SK-N-SH treated with all-trans-retinoic acid at 6 μM for 48 hours (cell line): ENCODE results near the gene DNAJC4.

Experiments
- ARNTL ChIP-seq: fragments of 450-650 bp; formaldehyde crosslinking; IDR thresholded peaks from 2 replicates; pipeline ENCODE4 v1.5.0; 2020; ENCODE audit warnings: low read depth, mild to moderate bottlenecking, moderate library complexity, borderline replicate concordance
- CREB5 ChIP-seq: fragments of 250-450 bp; sonication (Bioruptor Pico); IDR thresholded peaks from 2 replicates; pipeline ENCODE4 v1.5.1; 2020; ENCODE audit warnings: low read depth, mild to moderate bottlenecking, moderate library complexity
- ISL1 ChIP-seq: fragments of 250-450 bp; sonication (Bioruptor Pico); IDR thresholded peaks from 2 replicates; pipeline ENCODE4 v2.1.2; 2022; ENCODE audit warnings: mild to moderate bottlenecking, moderate library complexity
- OSR1 ChIP-seq: fragments of 250-450 bp; sonication (Bioruptor Pico); IDR thresholded peaks from 2 replicates; pipeline ENCODE4 v1.8.0; 2022; ENCODE audit warnings: moderate library complexity, mild to moderate bottlenecking, inconsistent platforms
- PATZ1 ChIP-seq: fragments of 250-450 bp; sonication (Bioruptor Pico); IDR thresholded peaks from 2 replicates; pipeline ENCODE4 v1.8.0; 2020; ENCODE audit warnings: mild to moderate bottlenecking, moderate library complexity, borderline replicate concordance
- RARB ChIP-seq: fragments of 250-450 bp; sonication (Bioruptor Pico); IDR thresholded peaks from 2 replicates; pipeline ENCODE4 v1.8.0; 2021; ENCODE audit warnings: mild to moderate bottlenecking, moderate library complexity
- TOX ChIP-seq: fragments of 250-450 bp; sonication (Bioruptor Pico); IDR thresholded peaks from 2 replicates; pipeline ENCODE4 v1.8.0; 2021; ENCODE audit warnings: mild to moderate bottlenecking, moderate library complexity, borderline replicate concordance
- TSHZ2 ChIP-seq: fragments of 250-450 bp; sonication (Bioruptor Pico); IDR thresholded peaks from 2 replicates; pipeline ENCODE4 v1.5.0; 2020; ENCODE audit warnings: mild to moderate bottlenecking, moderate library complexity
- ZC3H10 ChIP-seq: fragments of 250-450 bp; sonication (Bioruptor Pico); IDR thresholded peaks from 2 replicates; pipeline ENCODE4 v1.5.1; 2021; ENCODE audit warnings: mild to moderate bottlenecking, moderate library complexity
- ZFP30 ChIP-seq: fragments of 450-650 bp; formaldehyde crosslinking; IDR thresholded peaks from 2 replicates; pipeline ENCODE4 v1.5.0; 2022; ENCODE audit warnings: mild to moderate bottlenecking, moderate library complexity
- ZNF565 ChIP-seq: fragments of 450-650 bp; formaldehyde crosslinking; conservative IDR thresholded peaks from 2 replicates; pipeline ENCODE4 v1.5.0; 2020; ENCODE audit warnings: low read depth, mild to moderate bottlenecking, moderate library complexity

- TF ChIP-seq RARB = no peak
- TF ChIP-seq CREB5 = no peak
- TF ChIP-seq OSR1 = no peak
- no peak for TF ChIP-seq PATZ1 (CRISPR knock-in tag)
- no peak for TF ChIP-seq ZNF565 (CRISPR knock-in tag)
- no peak for TF ChIP-seq ARNTL (CRISPR knock-in tag)
- TF ChIP-seq ISL1 = no peak
- no peak for TF ChIP-seq ZFP30 (CRISPR knock-in tag)
- TF ChIP-seq TSHZ2 = no peak
- TF ChIP-seq ZC3H10 (CRISPR knock-in tag) = no peak
- no peak for TF ChIP-seq TOX (CRISPR knock-in tag)
Observed at GRCh38 chr11:64220271-64220670, 10.1 kb upstream of the DNAJC4 start.
